NCI-H1417 treated with DMSO at 0.1 percent for 48 hours (cell line): ENCODE measurements around the gene ZSWIM1.
A peak's percentile ranks its signal among the peaks of the same experiment; 100 is the strongest.

Experiments used
- DNase-seq: peaks from one replicate; lab custom pipeline; 2025; lab: John Stamatoyannopoulos, UW

ZSWIM1 gene

DNA sequence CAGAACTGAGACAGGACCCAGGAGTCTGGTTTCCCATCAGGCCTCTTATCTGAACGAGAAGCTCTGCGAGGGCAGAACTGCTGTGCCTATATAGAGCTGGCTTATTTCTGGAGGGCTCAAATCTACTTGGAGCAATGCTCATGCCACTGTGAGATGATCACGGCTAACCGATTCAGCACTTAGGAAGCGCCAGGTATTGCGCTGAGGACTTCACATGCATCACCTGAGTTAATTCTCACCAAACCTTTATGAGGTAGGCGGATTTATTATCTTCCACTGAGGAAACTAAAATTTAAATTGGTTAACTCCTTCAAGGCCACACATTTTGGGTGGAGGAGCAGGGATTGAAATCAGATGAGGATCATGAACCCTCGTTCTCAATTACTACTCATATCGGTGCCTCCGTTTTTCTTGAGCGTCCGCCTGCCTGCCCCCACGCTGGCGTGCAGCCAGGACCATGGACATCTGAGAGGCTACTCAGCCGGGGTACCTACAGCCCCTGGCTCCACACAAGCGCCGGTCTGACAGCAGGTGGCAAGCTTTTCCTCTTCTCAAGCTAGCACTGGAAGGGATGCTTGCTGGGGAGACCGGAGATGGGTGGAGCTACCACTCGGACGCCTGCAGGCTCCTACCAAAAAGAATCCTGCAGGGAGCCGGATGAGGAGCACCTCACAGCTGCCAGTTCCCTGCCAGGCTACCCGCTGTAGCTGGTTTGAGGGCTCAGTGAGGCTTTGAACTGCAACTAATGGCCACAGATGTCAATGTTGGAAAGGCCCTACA is 52.4 kb downstream of the ZSWIM1 start:
- peak; percentile 61 for DNase-seq

DNA sequence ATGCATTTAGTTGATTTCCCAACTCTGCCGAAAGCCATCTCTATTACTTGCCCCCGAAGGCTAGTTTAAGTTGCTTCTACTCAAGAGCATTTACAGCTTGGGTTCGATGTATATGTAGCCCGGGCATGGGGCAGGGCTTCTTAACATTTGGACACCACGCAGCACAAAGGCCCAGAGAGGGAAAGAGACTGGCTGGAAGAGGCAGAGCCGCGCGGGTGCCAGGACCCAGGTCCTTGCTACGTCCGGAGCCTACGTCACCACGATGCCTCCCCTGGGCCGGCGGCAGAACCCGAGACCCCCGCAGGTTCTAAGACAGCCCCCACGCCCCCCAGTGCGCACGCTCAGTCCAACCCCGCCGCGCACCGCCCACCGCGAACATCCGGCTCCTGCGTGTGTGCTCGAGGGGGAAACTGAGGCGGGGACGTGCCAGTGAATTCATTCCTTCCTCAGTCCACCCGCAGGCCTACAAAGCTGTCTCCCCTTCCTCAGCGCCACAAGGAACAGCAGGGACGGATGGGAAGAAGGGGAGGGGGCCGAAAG is 53.1 kb downstream of the ZSWIM1 start:
- no peak for DNase-seq
